ENCODE data around the gene TBX19.

Gene TBX19

GRCh38 chr1:168280296-168280927, at the start of gene TBX19:
TBX19 (plus strand) TSS chr1:168280877; CDS start chr1:168281091, 214 bp downstream.
- no peak for DNase-seq

DNA sequence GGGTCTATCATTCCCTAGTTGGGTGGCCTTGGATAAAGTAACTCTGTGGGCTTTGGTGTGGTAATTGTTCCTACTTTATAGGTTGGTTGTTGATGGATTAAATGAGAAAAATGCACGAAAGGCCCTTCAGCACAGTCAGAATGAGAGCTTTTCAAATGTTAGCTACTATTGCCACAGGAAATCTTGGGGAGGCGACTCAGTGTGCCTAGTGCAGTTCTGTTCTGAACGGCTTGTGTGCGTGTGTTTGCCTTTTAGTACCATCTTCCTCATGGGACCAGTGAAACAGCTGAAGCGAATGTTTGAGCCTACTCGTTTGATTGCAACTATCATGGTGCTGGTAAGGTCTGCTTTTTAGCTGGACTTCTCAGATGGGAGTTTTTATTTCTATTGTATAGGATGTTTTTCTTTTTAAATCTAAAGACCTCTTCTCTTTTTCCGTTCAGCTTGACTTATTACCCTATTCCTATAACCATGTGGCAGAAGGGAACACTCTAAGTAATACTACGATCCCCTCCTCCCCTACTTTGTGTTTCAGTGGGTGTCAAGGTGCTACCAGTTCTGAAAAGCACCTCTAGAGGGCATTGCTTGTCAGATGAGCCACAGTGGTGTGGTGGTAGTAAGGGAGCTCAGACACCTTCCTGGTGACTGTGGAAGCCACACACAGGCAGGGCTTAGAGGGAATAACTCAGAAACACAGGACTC, 45.7 kb upstream of the TBX19 start:
- DNase-seq = no peak

GRCh38 chr1:168235548-168235885, 45.2 kb upstream of the TBX19 start:
- DNase-seq = no peak

GRCh38 chr1:168235937-168236336, 44.7 kb upstream of the TBX19 start:
- DNase-seq = no peak

GRCh38 chr1:168236836-168237611, 43.7 kb upstream of the TBX19 start:
- no peak for DNase-seq

DNA sequence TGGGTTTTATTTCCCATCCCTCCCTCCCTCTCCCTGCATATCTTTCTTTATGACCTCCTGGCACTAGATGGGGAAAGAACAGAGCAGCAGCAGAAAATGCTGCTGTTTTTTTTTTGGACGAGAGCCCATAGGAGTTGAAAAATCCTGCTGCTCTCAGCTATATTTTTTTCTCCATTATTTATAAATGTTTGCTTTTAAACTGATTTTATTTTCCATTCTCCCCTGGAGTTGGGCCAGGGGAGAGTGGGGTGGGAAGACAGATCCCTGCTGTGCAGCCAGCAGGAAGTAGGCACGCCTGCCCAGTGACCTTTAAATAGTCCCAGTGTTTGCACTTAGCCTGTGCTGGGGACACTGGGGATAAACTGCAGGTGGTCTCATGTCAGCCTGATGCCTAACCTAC, 37.5 kb upstream of the TBX19 start:
- no peak for DNase-seq

- no peak for DNase-seq
These were observed 37.0 kb upstream of the TBX19 start for GRCh38 chr1:168243636-168244212.

DNA sequence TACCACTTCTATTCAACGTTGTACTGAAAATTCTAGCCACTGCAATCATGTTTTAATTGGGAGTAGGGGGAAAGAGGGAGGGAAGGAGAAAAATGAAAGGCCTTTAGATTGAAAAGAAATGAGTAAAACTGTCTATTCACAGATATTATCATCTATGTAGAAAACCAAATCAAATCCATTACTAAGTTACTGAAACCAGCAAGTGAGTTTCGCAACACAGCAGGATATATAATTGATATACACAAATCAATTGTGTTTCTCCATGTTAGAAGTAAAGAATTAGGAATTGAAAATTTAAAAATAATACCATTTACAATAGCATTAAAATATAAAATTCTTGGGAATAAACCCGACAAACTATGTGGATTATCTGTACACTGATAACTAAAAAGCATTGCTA, 35.6 kb upstream of the TBX19 start:
- DNase-seq = no peak

DNA sequence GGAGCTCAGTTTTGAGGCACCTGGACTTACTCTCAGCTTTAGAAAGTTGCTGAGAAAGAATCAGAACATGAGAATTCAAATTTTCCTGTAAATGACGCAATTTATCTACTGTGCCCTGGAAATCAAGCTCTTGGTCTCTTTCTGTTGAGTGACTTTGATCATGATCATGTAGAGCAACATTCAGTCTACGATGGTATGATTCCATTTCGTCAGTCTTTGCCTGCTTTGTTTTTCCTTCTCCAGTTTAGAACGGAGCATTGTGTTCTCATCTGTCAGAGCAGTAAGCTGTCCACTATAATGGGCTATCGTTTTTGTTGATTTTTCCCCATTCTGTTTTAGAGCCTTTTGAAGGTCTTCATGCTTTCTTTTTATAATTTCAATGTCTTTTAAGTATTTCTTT, 34.2 kb upstream of the TBX19 start:
- DNase-seq = no peak

- no peak for DNase-seq
These were observed 28.4 kb upstream of the TBX19 start for GRCh38 chr1:168252204-168252733.

- DNase-seq = no peak
These were observed 24.5 kb upstream of the TBX19 start for GRCh38 chr1:168256164-168256563.

- DNase-seq = no peak
These were observed 23.3 kb upstream of the TBX19 start for GRCh38 chr1:168257397-168257796.

DNA sequence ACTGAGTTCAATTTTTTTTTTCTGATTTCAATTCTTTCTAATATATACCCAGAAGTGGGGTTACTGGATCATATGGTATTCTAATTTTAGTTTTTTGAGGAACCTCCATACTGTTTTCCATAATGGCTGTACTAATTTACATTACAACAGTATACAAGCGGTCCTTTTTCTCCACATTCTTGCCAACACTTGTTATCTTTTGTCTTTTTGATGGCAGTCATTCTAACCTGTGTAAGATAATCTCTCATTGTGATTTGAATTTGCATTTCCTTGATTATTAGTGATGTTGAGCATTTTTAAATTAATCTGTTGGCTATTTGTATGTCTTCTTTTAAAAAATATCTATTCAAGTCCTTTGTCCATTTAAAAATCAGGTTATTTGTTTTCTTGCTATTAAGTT, 21.1 kb upstream of the TBX19 start:
- DNase-seq = no peak

- DNase-seq = no peak
These were observed 20.3 kb upstream of the TBX19 start for GRCh38 chr1:168260393-168260792.

- no peak for DNase-seq
These were observed 19.3 kb upstream of the TBX19 start for GRCh38 chr1:168261390-168261789.

DNA sequence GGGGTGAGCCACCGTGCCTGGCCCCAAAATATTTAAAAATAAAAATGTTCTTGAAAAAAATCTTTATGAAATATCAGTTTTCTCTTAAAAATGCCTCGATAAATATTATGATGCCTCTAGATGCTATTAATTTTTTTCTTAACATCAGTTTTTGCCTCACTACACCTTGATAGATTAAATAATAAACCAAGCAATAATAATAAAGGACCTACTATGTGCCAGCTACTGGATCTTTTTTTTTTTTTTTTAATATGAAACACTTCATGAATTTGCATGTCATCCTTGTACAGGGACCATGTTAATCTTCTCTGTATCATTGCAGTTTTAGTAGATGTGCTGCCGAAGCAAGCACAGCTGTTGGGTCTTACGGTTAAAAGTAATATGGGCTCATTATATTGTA, 17.5 kb upstream of the TBX19 start:
- no peak for DNase-seq

- no peak for DNase-seq
These were observed 16.4 kb upstream of the TBX19 start for GRCh38 chr1:168264296-168264695.

DNA sequence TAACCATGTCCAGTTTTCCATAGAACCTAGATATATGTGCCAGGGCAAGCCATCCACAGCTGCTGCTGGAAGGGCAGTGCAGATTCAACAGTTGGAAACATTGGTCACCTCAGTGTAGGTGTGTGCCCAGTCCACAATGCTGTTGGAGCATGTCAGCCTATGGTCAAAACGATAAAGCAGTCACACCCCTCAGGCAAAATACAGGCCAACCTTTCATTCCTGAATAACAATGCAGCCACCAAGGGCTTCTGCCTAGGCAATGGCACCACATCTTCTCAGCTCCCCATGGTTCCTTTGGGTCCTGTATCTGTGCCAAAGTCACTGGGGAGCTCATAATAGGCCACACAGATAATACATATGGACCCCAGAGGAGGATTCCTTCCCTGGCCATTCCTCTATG, 15.1 kb upstream of the TBX19 start:
- no peak for DNase-seq

- DNase-seq = no peak
These were observed 14.0 kb upstream of the TBX19 start for GRCh38 chr1:168266644-168267186.

- DNase-seq = no peak
These were observed 9.0 kb upstream of the TBX19 start for GRCh38 chr1:168271636-168272035.

DNA sequence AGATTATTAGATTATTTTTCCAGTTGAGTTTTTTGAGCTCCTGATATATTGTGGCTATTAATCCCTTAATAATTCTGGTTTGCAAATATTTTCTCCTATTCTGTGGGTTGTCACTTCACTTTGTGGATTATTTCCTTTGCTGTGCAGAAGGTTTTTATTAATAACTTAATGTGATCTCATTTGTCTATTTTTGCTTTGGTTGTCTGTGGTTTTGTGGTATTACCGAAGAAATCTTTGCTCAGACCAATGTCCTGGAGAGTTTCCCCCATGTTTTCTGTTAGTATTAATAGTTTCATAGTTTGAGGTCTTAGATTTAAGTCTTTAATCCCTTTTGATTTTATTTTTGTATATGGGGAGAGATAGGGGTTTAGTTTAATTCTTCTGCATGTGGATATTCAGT, 7.1 kb upstream of the TBX19 start:
- DNase-seq = no peak

- no peak for DNase-seq
These were observed 1.4 kb upstream of the TBX19 start for GRCh38 chr1:168279253-168279652.

DNA sequence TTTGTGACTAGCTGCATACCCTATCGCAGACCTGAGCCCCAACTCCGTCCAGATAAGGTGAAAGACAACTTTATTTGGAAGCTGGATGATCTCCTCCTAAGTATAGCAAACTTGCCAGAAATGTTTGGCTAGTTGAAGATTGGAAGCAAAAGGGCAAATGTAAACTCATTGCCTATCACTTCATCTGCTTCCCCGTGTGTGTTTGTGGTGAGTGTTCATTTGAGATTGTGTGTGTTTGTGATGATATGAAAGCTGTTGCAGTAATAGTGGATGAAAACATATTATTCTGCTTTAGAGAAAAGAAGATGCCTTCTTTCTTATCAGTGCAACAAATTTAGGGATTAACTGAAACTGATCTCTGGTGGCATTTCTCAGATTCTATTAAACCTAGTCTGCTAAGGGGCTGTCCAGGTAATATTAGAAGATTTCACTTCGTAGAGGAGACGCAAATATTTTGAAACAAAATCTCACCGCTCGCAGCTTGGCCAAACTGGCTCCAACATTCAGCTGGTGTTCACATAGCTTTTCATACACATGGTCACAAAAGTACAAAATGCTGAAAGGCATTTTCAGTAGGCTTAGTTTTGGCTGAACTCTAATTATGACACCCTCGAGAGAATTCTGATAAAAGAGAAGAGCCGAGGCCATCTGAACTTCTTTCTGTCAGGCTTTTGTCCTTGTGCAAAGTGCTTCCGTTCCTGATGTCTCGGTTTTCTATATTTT, 1.1 kb downstream of the TBX19 start:
- DNase-seq = no peak
